Suppressor macrophage treated with lipopolysaccharide for 4 hours (primary cell): ENCODE measurements around the gene COPS7A.

Experiments used
- DNase-seq: peaks from one replicate; pipeline ENCODE4 v3.0.0-alpha.2; 2020

COPS7A gene, protein sequence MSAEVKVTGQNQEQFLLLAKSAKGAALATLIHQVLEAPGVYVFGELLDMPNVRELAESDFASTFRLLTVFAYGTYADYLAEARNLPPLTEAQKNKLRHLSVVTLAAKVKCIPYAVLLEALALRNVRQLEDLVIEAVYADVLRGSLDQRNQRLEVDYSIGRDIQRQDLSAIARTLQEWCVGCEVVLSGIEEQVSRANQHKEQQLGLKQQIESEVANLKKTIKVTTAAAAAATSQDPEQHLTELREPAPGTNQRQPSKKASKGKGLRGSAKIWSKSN

DNA sequence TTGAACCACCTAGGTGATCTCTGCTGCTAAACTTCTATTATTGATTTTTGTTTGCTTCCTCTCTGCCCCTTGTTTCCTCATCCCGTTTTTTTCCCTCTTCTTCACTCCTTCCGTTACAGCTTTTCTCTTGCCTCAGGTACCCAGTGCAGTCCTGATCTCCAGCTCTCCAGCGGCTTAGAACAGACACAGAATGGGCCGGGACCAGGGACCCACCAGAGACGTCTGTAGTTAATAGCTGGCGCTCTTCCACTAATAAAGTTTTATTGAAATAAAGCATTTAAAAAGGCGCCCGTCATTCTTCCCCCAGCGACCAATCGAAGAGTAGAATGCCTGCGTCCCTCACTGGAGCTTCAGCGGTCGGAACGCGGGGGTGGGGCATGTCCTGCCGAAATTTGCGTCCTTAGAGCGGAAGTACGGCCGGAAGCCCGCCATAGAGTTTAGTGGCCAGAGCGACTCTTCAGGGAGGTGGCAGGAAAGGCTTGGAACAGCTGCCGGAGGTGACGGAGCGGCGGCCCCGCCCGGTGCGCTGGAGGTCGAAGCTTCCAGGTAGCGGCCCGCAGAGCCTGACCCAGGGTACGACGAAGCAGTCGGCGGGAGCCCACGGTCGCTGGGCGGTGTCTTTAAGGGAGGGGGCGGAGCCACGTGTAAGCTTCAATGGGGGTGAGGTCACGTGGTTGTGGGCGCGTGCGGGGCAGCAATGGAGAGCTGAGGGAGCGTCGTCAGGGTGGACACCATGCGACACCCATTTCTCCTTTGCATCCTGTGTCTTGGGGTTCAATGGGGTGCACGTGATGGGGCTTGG lies at the start of gene COPS7A:
Gene COPS7A (plus strand): TSS at position 440 of the 802 bp plus-strand sequence. CDS start 611 bp downstream, outside the sequence.
- DNase-seq, result peak; percentile 98

DNA sequence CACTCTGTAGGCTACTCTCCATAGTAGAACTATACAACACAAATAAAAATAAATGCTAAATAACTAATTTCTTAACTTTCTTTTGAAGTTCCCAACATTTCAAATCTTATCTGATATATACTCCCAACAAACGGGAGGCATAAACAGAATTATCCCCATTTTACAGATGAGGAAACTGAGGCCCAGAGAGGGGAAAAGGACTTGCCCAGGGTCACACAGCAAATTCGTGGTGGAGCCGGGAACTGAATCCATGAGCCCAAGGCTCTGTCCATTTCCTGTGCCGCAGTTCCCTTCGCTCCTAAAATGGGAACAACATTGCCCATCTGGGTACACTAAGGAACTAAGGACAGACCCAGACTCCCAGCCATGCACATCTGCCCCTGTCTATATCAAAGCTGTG lies 46.9 kb upstream of the COPS7A start:
- DNase-seq, result no peak

DNA sequence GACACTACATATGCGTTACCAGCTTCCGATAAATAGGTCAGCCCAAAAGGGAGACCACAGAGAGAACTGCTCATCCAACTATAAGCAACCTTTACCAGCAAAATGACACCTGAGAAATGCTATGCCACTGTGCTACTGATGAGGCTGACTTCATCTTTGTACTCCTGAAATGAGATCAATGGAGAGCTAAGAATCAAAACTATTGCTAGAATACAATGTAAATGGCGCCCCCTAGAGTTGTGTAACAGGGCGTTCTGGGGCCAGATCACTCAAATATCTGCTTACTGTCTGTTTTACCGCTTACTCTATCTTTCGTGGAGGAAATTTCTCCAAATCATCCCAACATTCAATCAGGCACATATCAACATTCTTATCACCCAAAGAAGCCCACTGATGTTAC lies 39.2 kb upstream of the COPS7A start:
- DNase-seq, result peak; percentile 78

DNA sequence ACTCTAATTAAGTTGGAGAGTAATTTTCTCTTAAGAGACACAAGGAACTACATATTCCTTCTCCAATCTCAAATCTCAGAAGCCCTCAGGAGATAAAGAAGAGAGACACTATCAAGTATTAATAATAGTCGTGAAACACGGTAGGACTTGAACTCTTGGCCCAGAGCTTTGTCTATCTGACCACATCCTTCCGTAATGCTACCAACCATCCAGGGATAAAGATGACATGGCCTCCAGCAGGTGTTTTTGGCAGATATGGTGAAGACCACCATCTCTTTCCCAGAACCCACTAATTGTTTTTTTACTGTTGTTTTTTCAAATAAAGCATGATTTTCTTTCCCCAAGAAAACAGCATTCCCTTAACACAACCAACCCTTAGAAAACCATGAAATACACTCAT lies 38.0 kb upstream of the COPS7A start:
- no peak for DNase-seq

DNA sequence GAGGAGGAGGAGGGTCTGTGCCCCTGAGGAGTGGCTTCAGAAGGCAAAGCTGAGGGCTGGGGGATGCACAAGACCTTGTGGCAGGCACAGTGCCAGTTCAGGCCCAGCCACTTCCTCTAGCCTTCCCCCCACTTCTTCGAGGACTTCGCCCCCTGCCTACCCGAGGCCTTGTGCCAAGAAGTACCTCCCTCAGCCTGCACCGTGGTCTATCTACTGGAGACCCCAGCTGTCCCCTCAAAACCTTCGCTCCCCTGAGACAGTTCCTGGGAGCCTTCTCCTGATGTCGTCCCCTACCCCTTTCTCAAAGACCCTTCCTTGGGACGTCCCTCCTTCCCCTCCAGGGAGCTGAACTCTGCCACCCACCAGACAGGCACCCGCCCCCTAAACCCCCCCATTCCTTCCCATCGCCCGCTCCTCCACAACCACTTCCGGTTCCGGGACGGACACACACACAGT lies 35.3 kb upstream of the COPS7A start:
- DNase-seq, result no peak

DNA sequence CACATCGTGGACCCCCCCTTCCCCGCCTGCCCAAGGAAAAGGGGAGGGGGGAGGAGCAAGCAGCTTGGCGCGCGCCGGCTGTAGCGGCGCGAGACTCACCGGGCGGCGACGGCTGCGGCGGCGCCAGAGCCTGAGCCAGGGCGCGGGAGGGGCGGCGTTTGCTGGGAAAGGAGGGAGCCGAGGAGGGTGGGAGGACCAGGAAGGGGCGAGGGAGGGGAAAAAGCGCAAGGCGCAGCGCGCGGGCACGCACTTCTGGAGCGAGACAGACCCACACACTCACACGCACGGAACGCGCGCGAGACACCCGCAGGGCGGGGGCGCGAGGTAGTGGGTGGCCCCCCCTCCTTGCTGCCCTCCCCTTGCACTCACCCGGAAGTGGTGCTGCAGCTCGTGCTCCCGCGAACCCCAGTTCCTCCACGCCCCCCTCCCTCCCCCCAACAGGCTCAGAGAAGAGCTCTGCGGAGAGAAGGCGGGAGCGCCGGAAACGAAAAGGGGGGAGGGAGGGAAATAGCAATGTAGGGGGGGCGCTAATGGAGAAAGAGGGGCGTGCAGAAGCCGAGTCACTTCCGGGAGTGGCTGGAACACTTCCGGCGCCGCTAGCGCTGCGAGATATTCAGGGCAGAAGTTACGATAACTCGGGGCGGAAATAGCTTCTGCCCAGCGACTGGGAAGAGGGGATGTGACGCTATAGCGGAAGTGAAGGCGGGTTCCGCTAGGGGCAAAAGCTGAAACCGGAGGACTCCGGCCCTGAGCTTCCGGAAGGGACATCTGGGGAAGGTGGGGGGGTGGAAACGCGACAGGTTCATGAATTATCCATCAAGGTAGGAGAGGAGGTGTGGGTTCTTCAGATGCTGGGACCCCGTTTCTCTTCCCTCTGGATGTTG lies 34.6 kb upstream of the COPS7A start, which contains the start of gene ZNF384:
Gene ZNF384 (minus strand): TSS at position 377 of the 884 bp plus-strand sequence. CDS start 9,855 bp downstream, outside the sequence.
- peak; percentile 99 for DNase-seq

DNA sequence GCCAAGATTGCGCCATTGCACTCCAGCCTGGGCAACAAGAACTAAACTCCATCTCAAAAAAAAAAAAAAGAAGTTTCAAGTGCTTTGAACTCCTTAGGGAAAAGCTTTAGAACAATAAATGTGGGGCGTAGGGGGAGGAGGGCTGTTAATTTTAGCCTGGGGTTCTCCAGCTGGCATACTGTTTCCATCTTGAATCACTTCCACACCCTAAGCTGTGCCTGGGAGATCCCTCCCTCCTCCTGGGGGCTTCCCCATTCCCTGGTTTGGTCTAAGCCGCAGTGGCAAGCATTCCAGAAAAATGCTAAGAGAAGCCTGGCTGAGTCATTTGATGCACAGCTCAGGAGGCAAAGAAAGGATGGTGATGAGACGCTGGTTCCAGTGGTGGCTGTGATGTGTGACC lies 32.4 kb upstream of the COPS7A start:
- no peak for DNase-seq

DNA sequence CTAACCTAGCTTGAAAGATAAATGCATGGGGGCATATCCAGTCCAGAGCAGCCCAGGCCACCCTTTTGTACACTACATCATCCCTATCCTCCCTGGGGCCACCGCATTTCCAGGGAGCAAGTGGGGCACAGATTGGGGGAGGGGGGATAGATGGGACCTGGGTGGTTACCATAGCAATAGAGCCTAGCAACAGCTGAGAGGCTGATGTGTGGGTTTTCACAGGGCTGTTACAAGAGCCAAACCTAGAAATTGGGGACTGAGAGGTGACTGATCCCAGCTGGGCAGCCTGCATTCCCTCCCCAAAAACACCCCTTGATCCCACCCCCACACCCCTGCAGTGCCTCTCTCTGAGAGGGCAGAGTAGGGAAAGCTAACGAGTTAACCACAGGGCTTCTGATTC lies 31.0 kb upstream of the COPS7A start:
- DNase-seq, result no peak

DNA sequence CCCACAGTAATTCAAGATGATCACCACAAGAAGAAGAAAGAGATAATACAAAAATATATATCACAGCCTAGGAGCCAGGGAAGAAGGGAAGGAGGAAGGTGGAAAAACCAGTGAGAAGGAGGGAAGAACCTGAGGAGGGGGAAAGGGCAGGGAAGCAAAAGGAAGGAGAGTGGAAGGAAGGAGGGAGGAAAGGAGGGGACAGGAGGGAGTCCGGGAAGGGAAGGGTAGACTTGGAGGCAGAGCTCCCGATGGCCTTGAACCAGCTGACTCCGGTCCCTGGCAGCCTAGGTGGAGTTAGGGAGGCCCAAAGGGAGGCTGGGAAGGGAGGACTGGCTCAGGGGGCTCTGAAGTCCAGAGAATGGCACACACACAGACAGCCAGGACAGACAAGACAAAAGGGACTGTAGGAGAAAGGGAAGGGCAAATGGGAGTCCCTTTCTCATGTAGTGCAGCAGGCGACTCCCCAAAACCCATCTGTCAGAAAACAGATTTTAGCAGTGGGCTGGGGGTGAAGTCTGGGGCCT lies 30.0 kb upstream of the COPS7A start:
- DNase-seq, result no peak

DNA sequence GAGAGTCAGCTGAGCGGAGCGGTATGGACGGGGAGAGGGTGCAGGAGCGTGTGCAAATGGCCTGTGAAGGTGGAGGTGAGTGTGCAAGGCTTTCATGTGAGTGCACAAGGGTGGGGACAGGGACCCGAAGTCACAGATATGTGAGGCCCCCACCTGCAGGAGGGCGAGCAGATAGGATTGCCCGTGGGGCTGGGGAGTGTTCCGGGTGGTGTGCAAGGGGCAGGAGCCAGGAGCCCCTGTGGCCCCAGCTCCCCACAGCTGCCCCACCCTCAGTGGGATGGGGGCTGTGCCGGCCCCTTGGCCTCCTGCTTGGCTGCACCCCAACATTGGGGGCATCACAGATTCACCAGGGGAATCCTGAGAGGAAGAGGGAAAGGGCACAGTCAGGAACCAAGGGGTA lies 29.1 kb upstream of the COPS7A start:
- DNase-seq, result no peak

DNA sequence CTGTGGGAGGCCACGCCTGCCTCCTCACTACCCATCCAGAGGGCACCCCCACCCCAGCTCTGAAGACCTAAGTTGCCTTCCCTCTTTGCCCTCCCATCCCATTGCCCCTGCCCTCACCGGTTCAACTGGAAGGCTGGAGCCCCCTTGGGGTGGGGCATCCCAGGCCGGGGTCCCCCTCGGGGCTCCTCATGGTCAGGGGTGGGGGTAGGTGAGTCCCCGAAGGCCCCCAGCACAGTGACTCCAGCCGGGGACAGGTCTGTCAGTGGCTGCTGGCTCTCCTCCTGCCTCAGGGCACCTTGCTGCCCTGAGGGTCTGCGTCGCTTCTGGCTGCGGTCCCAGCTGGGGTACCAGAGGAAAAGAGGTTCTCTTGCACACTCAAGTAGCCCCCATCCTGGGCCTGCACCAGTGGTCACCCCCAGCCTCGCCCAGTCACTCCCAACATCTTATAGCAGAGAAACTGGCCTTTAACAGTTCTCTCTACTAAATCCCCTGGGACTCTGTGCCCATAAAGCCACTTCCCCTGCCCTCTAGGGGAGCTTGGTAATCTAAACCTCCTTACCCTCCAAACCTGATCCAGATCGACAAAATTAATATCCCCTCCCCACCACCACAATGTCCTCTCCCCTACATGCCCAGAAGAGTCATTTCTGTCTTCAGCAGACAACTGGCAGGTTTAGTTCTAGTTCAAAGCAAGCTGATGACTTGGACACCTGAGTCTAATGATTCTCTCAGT lies 28.4 kb upstream of the COPS7A start:
- no peak for DNase-seq

DNA sequence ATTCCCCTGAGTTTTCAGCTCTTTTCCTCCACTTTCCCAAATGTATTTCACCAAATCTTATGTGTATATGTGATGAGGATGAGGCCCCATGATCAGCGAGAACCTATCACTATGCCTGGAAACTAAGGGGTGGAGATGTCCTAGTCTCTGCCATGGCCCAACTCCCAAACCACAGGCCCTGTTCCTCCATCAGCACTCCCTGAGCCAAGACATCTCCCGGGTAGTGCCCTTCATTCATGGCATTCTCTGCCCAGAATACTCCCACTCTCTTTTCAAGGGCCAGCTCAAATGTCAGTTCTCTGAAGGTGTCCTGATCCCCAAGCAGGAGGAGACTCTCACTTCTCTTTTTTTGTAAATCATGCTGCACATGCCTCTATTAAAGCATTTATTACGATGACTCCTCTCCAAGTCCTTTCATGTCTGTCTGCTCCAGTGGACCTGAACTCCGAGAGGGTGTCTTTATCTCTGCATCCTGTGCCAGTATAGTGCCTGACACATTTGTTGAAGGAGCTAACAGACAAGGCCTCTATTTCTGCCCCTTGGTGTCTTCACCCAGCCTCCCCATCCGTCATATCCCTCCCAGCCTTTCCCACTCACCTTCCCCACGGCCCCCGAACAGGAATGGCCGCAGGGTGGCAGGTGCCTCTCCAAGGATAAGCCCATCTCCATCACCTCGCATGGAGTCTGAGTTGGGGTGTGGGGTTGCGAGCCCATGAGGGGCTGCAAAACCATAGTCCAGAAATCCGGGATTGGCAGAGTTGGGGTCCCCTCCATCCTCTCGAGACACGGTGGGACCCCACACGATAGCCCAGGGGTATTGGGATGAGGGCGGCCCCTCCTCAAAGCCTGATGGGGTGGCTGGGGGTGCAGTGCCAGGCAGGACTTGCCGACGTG lies 26.9 kb upstream of the COPS7A start:
- peak; percentile 20 for DNase-seq

DNA sequence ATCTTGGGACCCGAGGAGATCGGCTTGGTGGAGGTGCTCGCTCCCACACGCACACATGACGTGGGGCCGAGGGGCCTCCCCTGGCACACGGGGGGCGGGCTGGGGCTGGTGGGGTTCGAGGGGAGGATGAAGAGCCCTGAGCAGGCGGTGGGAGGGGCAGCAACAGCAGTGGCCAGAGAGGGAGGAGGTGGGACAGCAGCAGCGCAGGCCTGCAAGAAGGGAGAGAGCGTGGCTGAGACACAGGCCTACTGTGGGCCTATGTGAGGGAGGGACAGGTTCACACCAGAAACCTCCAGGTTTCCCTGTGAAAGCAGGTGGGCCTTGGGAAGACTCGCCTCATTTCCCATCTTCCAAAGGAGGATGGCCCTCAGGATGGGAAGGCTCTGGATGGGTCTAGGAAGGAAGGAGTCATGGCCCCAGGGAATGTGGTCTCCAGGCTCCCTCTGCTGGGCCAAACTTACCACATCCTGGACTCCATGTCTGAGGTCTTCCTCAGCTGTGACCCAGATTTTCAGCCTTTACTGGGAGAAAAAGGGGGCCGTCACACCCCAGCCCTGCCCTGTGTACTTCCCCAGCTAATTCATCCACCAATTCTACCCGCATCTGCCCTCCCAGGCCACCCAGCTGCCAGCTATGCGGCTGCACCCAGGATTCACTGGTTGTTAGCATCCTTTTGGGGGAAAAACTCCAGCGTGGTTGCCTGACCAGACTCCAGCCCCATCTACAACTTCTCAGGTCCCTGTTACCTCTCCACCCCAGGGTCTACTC lies 26.1 kb upstream of the COPS7A start:
- peak; percentile 48 for DNase-seq

DNA sequence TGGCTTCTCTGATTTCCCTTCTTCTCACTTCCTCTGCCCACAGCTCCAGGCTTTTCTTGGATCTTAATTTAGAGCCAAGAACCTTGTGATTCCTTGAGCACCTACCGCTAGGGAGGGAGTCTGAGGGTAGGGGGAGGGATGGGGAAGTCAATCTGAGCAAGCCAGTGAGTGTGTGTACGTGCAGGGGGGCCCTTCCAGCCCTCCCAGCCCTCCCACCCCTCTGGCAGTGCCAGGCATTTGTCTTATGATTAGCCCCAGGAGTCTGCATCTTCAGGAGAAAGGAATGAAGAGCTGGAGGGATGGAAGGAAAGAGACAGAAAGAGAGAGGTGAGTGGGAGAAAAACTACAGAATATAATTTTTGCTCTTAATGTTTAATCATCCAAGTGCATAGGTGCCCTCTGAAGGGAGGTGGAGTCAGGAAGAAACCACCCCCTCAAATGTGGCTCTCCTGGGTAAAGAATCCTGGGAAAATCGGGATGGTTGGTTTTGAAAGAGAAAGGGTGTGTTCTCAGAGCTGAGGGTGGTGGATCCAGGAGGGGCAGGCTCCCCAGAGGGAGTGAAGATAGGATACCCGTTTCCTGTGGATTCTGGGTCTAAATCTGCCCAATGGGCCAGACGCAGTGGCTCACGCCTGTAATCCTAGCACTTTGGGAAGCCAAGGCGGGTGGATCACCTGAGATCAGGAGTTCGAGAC lies 25.3 kb upstream of the COPS7A start:
- DNase-seq, result no peak

DNA sequence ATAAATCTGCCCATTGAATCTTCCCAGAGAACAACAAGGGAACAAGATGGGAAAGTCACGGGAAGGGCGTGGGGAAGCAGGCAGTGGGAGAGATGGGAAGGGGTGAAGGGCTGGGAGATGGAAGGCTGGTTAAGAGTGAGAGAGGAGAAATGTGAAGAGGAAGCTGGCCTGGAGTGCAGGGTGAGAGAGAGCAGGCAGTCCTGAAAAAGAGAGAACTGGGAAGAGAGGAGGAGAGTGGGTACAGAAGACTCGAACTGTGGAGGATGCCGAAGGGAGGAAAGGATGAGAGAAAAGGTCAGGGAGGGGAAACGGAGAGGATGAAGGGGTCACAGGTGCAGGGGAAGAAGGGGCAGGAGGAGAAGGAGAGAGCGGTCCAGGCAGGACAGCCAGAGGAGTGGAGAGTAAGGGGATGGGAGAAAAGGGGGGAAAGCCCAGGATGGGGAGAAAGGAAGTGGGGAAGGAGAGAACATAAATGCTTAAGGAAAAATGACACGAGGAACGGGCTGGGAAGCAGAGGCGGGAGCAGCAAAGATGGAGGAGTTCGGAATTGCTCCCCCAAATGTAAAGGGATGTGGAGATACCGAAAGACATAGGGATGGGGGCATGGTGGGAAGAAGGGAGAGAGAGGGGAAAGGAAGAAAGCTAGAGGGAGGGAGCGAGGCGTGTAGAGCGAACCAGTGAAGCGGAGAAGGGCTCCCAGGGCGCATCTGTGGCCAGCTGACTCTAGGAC lies 24.4 kb upstream of the COPS7A start:
- no peak for DNase-seq

DNA sequence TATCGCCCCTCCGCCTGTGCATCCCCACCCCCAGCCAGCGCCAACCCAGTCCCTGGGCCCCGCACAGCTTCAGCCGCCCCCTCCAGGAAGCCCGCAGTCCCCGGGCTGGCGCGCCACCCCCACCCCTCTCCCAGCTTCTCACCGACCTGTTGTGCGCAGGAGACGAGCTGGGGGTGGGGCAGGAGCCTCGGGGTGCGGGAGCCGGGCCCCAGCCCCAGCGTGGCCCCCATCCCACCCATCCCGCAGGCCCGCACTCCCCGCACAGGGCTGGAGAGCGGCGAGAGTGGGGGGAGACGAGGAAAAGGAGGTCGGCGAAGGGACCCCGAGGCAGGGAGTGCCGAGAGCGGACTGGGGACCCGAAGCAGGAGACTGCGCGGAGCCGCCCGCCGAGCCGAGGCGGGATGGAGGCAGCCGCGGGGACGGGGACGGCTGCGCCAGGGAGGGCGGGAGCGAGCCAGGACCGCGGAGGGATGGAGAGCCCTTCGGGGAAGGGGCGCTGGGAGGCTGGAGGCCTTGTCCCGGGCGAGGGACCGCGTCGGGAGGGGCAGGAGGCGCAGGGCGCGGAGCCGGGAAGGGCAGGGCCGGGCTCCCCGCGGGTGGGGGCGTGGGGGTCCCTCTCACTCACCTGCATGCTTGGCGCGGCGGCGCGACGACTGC lies 23.7 kb upstream of the COPS7A start:
- DNase-seq, result no peak

DNA sequence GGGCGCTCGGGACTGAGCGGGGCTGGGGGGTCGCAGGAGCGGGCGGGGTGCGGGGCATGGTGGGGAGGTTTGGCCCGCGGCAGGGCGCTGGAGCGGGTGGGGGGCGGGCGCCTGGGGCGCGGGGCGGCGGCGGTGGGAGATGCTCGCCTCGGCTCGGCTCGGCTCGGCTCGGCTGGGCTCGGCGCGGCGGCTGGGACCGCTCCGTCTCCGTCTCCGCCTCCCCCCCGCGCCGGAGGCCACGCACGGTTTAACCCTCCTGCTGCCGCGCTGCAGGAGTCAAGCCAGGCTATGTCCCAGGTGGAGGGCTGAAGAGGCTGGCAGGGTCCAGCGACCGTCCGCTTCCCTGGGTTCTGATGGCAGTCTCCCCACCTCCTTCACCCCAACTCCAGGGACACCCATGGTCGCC lies 23.2 kb upstream of the COPS7A start, which contains the start of gene PIANP:
Gene PIANP (minus strand): TSS at position 170 of the 406 bp plus-strand sequence. CDS start 2,754 bp downstream, outside the sequence.
- DNase-seq, result no peak
